ENCODE results near the gene PTPRD. TPM values are rescaled to one million over a fixed set of nuclear protein-coding genes. Genes with fewer than 3 reads are reported as not detected.

The PTPRD gene
- total RNA-seq, 4 donors from 2014 or later, result 0.72 to 8.0 (median 3.0) TPM

- TF ChIP-seq CTCF (IDR thresholded peaks at IDR 0.05) (no peak), POLR2A (IDR thresholded peaks at IDR 0.05) (no peak)
- intact Hi-C loops (cut with DNase I; ENCODE audit: low total_unique reads), result no loop called here
- DNase-seq (ENCODE audit: low spot score in 2 of 2), result no peak
- H3K4me3 ChIP-seq (ENCODE audit: low read depth, poor library complexity, severe bottlenecking), result no peak overlapping the region
- 81 to 91% methylated on average over 3 of the region's 3 CpGs for WGBS, 2 donors
These were observed 21.0 kb upstream of the PTPRD start for GRCh38 chr9:10633785-10634184.

GRCh38 chr9:10614196-10614800 lies 1.5 kb upstream of the PTPRD start:
- DNase-seq (ENCODE audit: low spot score in 2 of 2), result no peak
- no peak overlapping the region for H3K4me3 ChIP-seq (ENCODE audit: low read depth, poor library complexity, severe bottlenecking)
- intact Hi-C loops (cut with DNase I; ENCODE audit: low total_unique reads), result no loop called here
- TF ChIP-seq POLR2A (IDR thresholded peaks at IDR 0.05), result no peak
- no peak for TF ChIP-seq CTCF (IDR thresholded peaks at IDR 0.05)
- 45 to 46% methylated on average over 9 of the region's 9 CpGs for WGBS, 2 donors

- peak overlapping the region; percentile 20 for H3K4me3 ChIP-seq (ENCODE audit: low read depth, poor library complexity, severe bottlenecking)
- TF ChIP-seq POLR2A (IDR thresholded peaks at IDR 0.05) (no peak), CTCF (IDR thresholded peaks at IDR 0.05) (no peak)
- WGBS, 2 donors, result 4% methylated on average over 13 of the region's 13 CpGs
- DNase-seq (ENCODE audit: low spot score in 2 of 2), result no peak
- intact Hi-C loops (cut with DNase I; ENCODE audit: low total_unique reads), result no loop called here
These were observed 617 bp upstream of the PTPRD start for GRCh38 chr9:10613419-10613818.

GRCh38 chr9:10605388-10605787 lies 7.4 kb downstream of the PTPRD start:
- 62 to 70% methylated on average over 4 of the region's 4 CpGs for WGBS, 2 donors
- no peak overlapping the region for H3K4me3 ChIP-seq (ENCODE audit: low read depth, poor library complexity, severe bottlenecking)
- intact Hi-C loops (cut with DNase I; ENCODE audit: low total_unique reads), result no loop called here
- DNase-seq (ENCODE audit: low spot score in 2 of 2), result no peak
- TF ChIP-seq POLR2A (IDR thresholded peaks at IDR 0.05), result no peak
- TF ChIP-seq CTCF (IDR thresholded peaks at IDR 0.05), result no peak

- H3K4me3 ChIP-seq (ENCODE audit: low read depth, poor library complexity, severe bottlenecking), result no peak overlapping the region
- no peak for DNase-seq (ENCODE audit: low spot score in 2 of 2)
- no peak for TF ChIP-seq CTCF (IDR thresholded peaks at IDR 0.05)
- no peak for TF ChIP-seq POLR2A (IDR thresholded peaks at IDR 0.05)
- 36 to 48% methylated on average over 1 of the region's 1 CpG for WGBS, 2 donors
- intact Hi-C loops (cut with DNase I; ENCODE audit: low total_unique reads), result no loop called here
These were observed 7.9 kb downstream of the PTPRD start for GRCh38 chr9:10604927-10605326.

GRCh38 chr9:10597801-10598200 lies 15.0 kb downstream of the PTPRD start:
- intact Hi-C loops (cut with DNase I; ENCODE audit: low total_unique reads), result no loop called here
- TF ChIP-seq CTCF (IDR thresholded peaks at IDR 0.05) (no peak), POLR2A (IDR thresholded peaks at IDR 0.05) (no peak)
- WGBS, 2 donors, result 69 to 76% methylated on average over 3 of the region's 3 CpGs
- DNase-seq (ENCODE audit: low spot score in 2 of 2), result no peak
- no peak overlapping the region for H3K4me3 ChIP-seq (ENCODE audit: low read depth, poor library complexity, severe bottlenecking)
